Stimulated activated CD4-positive, alpha-beta T cell treated with anti-CD3 and anti-CD28 coated beads, Interleukin-1b, Interleukin-23, amount 100 ng/mL, for 48 hours (primary cell): ENCODE results near the gene CACNG4.
"Not testable (repeated sequence)": the region's sequence is repeated elsewhere in the genome, so short reads cannot be mapped to it uniquely, and the experiment has no call there.

Source experiments
- DNase-seq: peaks from one replicate; pipeline ENCODE4 v3.0.0-alpha.2; 2020

CACNG4 gene

GRCh38 chr17:67021743-67022450 is 57.4 kb downstream of the CACNG4 start:
- no peak for DNase-seq

- no peak for DNase-seq
Measured at GRCh38 chr17:67022451-67022810, 57.9 kb downstream of the CACNG4 start.

GRCh38 chr17:67024736-67025135 is 60.2 kb downstream of the CACNG4 start:
- DNase-seq: no peak

GRCh38 chr17:67025216-67025792 is 60.8 kb downstream of the CACNG4 start:
- DNase-seq: no peak

GRCh38 chr17:67026341-67026740 is 61.8 kb downstream of the CACNG4 start:
- no peak for DNase-seq

- DNase-seq: no peak
Measured at GRCh38 chr17:67027031-67027628, 62.6 kb downstream of the CACNG4 start.

DNA sequence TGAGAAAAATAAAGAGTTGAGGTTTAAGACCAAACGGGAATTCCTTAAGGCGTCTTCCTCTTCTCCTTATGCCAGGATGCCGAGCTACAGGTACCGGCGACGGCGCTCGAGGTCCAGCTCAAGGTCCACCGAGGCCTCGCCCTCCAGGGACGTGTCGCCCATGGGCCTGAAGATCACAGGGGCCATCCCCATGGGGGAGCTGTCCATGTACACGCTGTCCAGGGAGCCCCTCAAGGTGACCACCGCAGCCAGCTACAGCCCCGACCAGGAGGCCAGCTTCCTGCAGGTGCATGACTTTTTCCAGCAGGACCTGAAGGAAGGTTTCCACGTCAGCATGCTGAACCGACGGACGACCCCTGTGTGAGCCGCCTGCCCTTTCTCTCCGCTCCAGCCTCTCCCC is 66.1 kb downstream of the CACNG4 start:
- DNase-seq: no peak

- no peak for DNase-seq
Measured at GRCh38 chr17:67032382-67032781, 67.9 kb downstream of the CACNG4 start.

DNA sequence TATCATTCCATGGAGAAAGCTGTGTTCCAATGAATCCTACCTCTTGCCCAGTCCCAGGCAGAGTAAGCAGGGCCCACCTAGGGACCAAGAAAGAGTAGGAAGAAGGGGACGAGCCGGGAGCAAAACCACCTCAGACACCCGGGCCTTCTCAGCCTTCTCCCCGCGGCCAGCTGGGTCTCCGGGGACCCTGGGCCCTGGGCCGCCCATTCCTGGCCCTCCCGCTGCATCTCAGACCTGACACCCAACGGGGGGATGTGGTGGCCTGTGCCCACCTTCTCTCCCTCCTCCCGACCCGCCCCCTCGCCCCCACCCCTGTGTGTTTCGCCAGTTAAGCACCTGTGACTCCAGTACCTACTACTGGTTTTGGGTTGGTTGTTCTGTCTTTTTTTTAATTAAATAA is 68.5 kb downstream of the CACNG4 start:
- no peak for DNase-seq

DNA sequence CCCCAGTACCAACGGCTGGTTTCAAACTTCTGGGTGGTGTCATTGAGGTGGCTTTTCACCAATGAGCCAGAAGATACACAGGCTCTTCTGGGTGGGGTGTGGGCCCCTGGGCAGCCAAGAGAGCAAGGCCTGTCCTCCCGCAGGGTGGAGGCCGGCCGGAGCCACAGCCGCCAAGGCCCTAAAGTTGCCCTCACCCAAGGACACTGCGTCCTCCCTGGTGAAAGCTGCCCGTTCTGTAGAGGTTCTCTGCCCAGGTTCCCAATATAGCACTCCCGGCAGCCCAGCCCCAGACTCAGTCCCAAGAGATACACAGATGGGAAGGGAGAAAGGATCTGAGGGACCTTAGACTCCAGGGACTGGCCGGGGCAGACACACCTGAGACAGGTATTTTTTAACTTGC is 69.1 kb downstream of the CACNG4 start:
- no peak for DNase-seq

- DNase-seq: no peak
Measured at GRCh38 chr17:67035131-67036083, 70.9 kb downstream of the CACNG4 start.

GRCh38 chr17:67038861-67039365 is 74.4 kb downstream of the CACNG4 start:
- no peak for DNase-seq

- DNase-seq: no peak
Measured at GRCh38 chr17:67040652-67041051, 76.1 kb downstream of the CACNG4 start.

DNA sequence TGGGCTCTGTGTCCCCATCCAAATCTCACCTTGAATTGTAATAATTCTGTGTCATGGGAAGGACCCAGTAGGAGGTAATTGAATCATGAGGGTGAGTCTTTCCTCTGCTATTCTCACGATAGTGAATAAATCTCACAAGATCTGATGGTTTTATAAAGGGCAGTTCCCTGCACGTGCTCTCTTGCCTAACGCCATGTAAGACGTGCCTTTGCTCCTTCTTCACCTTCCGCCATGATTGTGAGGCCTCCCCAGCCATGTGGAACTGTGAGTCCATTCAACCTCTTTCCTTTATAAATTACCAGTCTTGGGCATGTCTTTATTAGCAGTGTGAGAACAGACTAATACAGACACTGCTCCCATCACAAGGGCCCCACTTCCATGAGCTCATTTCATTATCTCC is 76.6 kb downstream of the CACNG4 start:
- DNase-seq: not testable (repeated sequence)

DNA sequence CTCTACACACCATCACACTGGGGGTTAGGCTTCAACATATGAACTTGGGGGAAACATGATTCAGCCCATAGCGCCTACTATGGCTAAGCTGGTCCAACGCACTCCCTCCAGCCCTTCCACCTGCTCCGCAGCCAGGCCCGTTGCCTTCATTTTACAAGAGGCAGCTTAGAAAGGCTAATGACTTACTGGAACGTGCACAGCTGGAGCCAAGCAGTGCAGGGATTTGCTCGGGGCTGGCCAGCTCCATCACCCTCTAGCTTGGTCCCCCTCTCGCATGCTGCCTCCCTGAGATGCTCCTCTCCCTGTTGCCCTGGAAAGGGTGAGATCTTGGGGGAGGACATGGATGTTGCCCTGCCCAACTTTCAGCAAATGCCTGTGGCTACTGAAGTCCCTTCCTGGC is 77.0 kb downstream of the CACNG4 start:
- no peak for DNase-seq

- no peak for DNase-seq
Measured at GRCh38 chr17:67041941-67042899, 77.7 kb downstream of the CACNG4 start.

DNA sequence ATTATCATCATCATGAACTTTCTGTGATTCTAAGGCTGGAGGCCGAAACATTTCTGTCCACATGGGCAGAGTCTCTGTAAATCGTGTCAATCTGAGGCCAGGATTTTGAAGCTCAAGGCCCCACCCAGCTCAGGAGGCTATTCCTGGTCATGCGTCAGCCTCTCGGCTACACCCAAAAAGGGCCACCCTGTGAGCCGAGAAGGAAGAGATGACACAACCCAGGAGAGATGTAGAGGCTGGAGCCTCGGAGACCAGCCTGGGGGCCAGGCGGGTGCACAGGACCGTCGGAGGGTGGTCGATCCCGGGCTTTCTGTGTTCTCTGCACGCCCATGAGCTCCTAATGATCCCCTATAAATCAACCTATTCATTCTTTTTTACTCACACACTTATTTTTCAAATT is 78.8 kb downstream of the CACNG4 start:
- no peak for DNase-seq

DNA sequence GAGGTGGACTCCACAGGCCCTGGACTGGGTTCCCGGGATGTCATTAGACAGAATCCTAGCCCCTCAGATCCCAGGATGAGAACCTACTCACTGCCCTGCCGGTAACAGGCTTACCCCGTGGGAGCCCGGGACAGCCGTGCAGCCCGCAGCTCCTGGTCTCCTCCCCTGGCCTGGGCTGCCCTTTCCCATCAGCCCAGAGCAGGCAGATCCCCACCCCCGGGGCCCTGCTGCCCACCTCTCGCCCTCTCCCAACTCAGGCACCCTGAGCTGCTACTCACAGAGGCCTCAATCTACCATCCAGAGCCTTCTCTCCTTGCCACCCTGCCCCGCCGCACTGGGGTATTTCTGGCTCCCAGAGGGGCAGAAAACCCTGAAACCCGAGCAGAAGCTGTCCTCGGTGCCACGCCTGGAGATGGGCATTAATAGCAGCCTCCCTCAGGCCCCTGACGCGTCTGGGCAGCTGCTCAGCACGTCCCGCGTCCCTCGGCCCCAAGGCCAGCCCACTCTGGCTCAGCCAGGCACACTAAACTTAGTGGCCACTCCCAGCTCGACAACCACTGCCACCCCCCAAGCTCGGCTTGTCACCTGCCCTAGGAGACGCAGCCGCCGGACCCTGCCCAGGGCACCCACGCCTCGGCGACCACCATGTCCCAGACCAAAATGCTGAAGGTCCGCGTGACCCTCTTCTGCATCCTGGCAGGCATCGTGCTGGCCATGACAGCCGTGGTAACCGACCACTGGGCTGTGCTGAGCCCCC is 79.7 kb downstream of the CACNG4 start, which contains the start of gene CACNG1:
CACNG1 (plus strand) TSS at position 539 of the 757 bp plus-strand sequence; CDS start at position 646, 107 bp downstream.
- DNase-seq: no peak

DNA sequence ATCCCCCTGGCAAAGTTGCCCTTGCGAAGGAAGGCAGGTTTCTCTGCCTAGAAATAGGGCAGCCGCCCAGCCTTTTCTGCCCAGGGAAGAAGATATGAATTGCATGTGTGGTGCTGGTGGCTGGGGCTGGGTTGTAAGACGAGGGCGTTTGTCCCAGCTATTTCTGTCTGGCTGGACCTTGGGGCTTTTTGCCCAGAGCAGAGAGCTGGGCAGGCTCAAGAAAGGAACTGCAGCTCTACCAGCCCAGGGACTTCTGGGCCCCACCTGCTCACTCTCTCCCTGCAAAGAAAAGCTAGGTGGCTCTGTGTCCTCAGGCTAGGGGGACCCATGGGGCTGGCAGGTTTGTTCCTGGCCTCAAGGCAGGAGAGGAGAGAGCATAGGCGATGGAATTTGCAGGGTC is 80.4 kb downstream of the CACNG4 start:
- no peak for DNase-seq

DNA sequence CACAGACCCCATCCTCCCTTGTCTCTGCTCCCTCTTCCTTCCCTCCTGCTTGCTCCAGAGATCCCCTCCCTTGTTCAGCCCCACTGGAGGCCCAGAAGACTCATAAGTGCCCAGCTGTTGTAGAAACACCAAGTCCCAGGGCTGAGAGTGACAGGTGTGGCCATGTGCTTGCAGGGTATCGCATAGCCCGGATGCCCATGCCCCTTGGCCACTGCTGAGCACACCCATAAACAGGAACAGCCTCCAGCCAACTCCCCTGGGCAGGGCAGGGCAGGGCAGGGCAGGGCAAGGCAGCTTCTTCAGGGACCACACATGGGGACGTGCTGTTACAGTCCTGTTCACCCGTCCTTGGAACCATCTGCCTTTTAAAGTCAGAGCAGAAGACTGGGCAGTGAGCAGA is 81.9 kb downstream of the CACNG4 start:
- DNase-seq: no peak

DNA sequence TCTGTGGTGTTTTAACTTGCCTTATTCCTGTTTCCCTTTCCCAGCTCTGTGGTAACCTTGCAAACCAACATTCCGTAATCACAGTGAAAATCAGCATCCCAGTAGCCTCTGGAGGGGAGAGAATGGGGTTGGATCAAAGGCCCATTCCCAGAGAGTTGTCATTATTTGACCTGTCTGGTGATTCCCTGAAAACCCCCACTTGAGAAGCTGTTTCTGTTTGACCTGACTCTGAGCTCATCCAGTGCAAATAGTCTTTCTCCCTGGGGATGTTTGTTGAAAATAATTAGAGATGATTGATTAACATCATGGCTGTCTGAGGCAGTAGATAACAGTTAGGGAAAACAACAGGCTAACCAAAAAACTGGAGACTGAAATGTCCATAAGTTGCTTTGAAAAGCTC is 82.9 kb downstream of the CACNG4 start:
- DNase-seq: no peak
